ENCODE results near the gene PFDN6. TPM values are rescaled to one million over a fixed set of nuclear protein-coding genes. Genes with fewer than 3 reads are reported as not detected.

The PFDN6 gene
- total and polyA plus RNA-seq, 9 of the 15 experiments (the other 6 are each of a cell fraction or from before 2014, with no cell fraction given), result 6.8 to 475 (median 216) TPM

DNA sequence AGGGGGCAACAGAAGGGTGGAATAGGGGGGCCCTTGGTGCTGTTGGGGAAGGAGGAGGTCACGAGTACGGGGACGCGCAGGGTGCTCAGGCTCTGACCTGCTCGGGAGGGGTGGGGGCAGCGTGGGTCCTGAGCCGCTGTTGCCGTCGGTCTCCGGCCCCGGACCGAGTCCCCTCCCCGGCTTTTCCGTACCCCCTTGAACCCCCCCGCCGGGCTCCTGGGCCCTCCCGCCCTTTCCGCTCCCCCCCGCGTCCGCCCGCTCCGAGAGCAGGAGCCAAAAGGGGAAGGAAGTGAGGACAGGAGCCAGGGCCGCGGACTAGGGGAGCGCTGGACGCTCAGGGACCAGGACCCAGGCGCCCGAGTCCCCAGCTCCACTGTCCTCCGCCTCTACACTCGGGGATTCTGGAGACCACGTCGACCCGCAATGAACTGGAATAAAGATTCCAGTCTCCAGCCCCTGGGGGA, 9.4 kb downstream of the PFDN6 start, which contains the start of gene RGL2 (continued):
- TF ChIP-seq, protein P1, sequence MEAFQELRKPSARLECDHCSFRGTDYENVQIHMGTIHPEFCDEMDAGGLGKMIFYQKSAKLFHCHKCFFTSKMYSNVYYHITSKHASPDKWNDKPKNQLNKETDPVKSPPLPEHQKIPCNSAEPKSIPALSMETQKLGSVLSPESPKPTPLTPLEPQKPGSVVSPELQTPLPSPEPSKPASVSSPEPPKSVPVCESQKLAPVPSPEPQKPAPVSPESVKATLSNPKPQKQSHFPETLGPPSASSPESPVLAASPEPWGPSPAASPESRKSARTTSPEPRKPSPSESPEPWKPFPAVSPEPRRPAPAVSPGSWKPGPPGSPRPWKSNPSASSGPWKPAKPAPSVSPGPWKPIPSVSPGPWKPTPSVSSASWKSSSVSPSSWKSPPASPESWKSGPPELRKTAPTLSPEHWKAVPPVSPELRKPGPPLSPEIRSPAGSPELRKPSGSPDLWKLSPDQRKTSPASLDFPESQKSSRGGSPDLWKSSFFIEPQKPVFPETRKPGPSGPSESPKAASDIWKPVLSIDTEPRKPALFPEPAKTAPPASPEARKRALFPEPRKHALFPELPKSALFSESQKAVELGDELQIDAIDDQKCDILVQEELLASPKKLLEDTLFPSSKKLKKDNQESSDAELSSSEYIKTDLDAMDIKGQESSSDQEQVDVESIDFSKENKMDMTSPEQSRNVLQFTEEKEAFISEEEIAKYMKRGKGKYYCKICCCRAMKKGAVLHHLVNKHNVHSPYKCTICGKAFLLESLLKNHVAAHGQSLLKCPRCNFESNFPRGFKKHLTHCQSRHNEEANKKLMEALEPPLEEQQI (IDR thresholded peaks at IDR 0.05), result no peak
- TF ChIP-seq MED1 (CRISPR knock-in tag; IDR thresholded peaks at IDR 0.05; ENCODE audit: borderline replicate concordance) (no peak), ETV6 (IDR thresholded peaks at IDR 0.05; ENCODE audit: borderline replicate concordance in 1 of 2, low read depth in 2 of 2, low read length in 1 of 2) (peak in 1 of 2 experiments; percentile 9; a peak in 1 of 4 replicates), ETV6 (CRISPR knock-in tag; IDR thresholded peaks at IDR 0.05; ENCODE audit: borderline replicate concordance) (no peak), NCOR1 (IDR thresholded peaks at IDR 0.05) (no peak), ZNF79 (CRISPR knock-in tag; IDR thresholded peaks at IDR 0.05; ENCODE audit: low read depth) (no peak), ZNF76 (CRISPR knock-in tag; IDR thresholded peaks at IDR 0.05; ENCODE audit: borderline replicate concordance) (no peak), GABPB2 (CRISPR knock-in tag; conservative IDR thresholded peaks at IDR 0.05) (no peak), MEIS2 (IDR thresholded peaks at IDR 0.05; ENCODE audit: partially characterized antibody) (no peak), SAP30 (IDR thresholded peaks at IDR 0.05; ENCODE audit: borderline replicate concordance, insufficient read depth, low read depth, low read length, poor library complexity, severe bottlenecking) (peak; percentile 15), SRSF3 (IDR thresholded peaks at IDR 0.05; ENCODE audit: insufficient read depth, low read length) (no peak), HLTF (IDR thresholded peaks at IDR 0.05) (0 out of 2 replicates have a peak, but pooled peaks have one; percentile 26), RBM34 (IDR thresholded peaks at IDR 0.05; ENCODE audit: borderline replicate concordance, insufficient read depth, low read length) (no peak), SP2 (IDR thresholded peaks at IDR 0.05; ENCODE audit: extremely low read depth, low read depth, low read length, poor library complexity, severe bottlenecking) (no peak), SPI1 (IDR thresholded peaks at IDR 0.05; ENCODE audit: borderline replicate concordance, low read depth, low read length) (peak; percentile 84), ZNF639 (CRISPR knock-in tag; conservative IDR thresholded peaks at IDR 0.05 in 1 of 2, IDR thresholded peaks at IDR 0.05 in 1 of 2) (0 out of 4 replicates have a peak, but pooled peaks of 1 of the 2 experiments have one; percentile 66), SOX6 (IDR thresholded peaks at IDR 0.05) (no peak)
- TF ChIP-seq, protein P2, sequence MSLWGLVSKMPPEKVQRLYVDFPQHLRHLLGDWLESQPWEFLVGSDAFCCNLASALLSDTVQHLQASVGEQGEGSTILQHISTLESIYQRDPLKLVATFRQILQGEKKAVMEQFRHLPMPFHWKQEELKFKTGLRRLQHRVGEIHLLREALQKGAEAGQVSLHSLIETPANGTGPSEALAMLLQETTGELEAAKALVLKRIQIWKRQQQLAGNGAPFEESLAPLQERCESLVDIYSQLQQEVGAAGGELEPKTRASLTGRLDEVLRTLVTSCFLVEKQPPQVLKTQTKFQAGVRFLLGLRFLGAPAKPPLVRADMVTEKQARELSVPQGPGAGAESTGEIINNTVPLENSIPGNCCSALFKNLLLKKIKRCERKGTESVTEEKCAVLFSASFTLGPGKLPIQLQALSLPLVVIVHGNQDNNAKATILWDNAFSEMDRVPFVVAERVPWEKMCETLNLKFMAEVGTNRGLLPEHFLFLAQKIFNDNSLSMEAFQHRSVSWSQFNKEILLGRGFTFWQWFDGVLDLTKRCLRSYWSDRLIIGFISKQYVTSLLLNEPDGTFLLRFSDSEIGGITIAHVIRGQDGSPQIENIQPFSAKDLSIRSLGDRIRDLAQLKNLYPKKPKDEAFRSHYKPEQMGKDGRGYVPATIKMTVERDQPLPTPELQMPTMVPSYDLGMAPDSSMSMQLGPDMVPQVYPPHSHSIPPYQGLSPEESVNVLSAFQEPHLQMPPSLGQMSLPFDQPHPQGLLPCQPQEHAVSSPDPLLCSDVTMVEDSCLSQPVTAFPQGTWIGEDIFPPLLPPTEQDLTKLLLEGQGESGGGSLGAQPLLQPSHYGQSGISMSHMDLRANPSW (CRISPR knock-in tag; IDR thresholded peaks at IDR 0.05), result peak; percentile 53; the same call in 1 of the 2 replicates
- TF ChIP-seq, protein P3, sequence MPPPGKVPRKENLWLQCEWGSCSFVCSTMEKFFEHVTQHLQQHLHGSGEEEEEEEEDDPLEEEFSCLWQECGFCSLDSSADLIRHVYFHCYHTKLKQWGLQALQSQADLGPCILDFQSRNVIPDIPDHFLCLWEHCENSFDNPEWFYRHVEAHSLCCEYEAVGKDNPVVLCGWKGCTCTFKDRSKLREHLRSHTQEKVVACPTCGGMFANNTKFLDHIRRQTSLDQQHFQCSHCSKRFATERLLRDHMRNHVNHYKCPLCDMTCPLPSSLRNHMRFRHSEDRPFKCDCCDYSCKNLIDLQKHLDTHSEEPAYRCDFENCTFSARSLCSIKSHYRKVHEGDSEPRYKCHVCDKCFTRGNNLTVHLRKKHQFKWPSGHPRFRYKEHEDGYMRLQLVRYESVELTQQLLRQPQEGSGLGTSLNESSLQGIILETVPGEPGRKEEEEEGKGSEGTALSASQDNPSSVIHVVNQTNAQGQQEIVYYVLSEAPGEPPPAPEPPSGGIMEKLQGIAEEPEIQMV (tag; conservative IDR thresholded peaks at IDR 0.05; ENCODE audit: low read depth), result 0 out of 2 replicates have a peak, but pooled peaks have one; percentile 56

All from K562 (cell line).